H1 (cell line): ENCODE results near the gene GCKR. TPM values are rescaled to one million over a fixed set of nuclear protein-coding genes. Genes with fewer than 3 reads are reported as not detected.

Experiments
- CTCF ChIA-PET: fragments of 300-600 bp; sonication (Branson Sonifier 250); formaldehyde crosslinking; loops from one replicate; lab custom pipeline; 2021; ENCODE audit not compliant: partially characterized antibody; lab: Charles Lee
- POLR2A ChIA-PET: fragments of 300-600 bp; sonication (Branson Sonifier 250); formaldehyde crosslinking; loops from one replicate; lab custom pipeline; 2021; ENCODE audit warnings: inconsistent platforms; ENCODE audit not compliant: partially characterized antibody; lab: Charles Lee
- DNase-seq, 2 experiments: peaks; one replicate each; pipeline versions ENCODE4 v3.0.0 to v3.0.0-alpha.2; 2010 to 2022; ENCODE audit warnings: low spot score in 2 of 2, low read depth in 1 of 2, mixed read lengths in 1 of 2
- FAIRE-seq: peaks from 2 replicates; lab custom pipeline; 2011; peaks lifted over from hg19 to GRCh38; lab: Jason Lieb, UNC
- H2AFZ ChIP-seq: 2 replicates; pipeline ENCODE4 v1.8.1; 2012; ENCODE audit warnings: low read length, inconsistent platforms
- H2AK5ac ChIP-seq: 2 replicates; pipeline ENCODE4 v1.6.1; 2013; ENCODE audit warnings: low read depth, low read length
- H2BK120ac ChIP-seq: replicated peaks from 2 replicates; pipeline ENCODE3; 2013; ENCODE audit warnings: low read depth, low read length, inconsistent platforms
- H2BK12ac ChIP-seq: 2 replicates; pipeline ENCODE4 v1.6.1; 2013; ENCODE audit warnings: low read depth, low read length
- H2BK15ac ChIP-seq: 2 replicates; pipeline ENCODE4 v1.6.1; 2013; ENCODE audit warnings: low read length
- H2BK20ac ChIP-seq: 2 replicates; pipeline ENCODE4 v1.6.1; 2013; ENCODE audit warnings: low read length
- H2BK5ac ChIP-seq: 2 replicates; pipeline ENCODE4 v1.6.1; 2013; ENCODE audit warnings: low read depth, low read length
- H3K14ac ChIP-seq: 2 replicates; pipeline ENCODE4 v1.6.1; 2013; ENCODE audit warnings: inconsistent platforms; ENCODE audit not compliant: insufficient read length
- H3K18ac ChIP-seq: 2 replicates; pipeline ENCODE4 v1.6.1; 2013; ENCODE audit warnings: low read length; ENCODE audit errors: extremely low read depth
- H3K23ac ChIP-seq: 2 replicates; pipeline ENCODE4 v1.6.1; 2013; ENCODE audit warnings: inconsistent platforms; ENCODE audit not compliant: insufficient read length
- H3K23me2 ChIP-seq: 2 replicates; pipeline ENCODE4 v1.6.1; 2013; ENCODE audit warnings: low read depth, low read length
- H3K27ac ChIP-seq: 2 replicates; pipeline ENCODE4 v1.6.1; 2011; ENCODE audit warnings: low read depth, low read length, inconsistent platforms
- H3K27me3 ChIP-seq, 4 experiments: replicated peaks in 1 of 4; 1 replicate in 1 of 4; 2 replicates in 3 of 4; pipeline versions ENCODE4 v1.6.1 to v1.8.1; 2011 to 2013; ENCODE audit warnings: low read length in 3 of 4, mild to moderate bottlenecking in 3 of 4, inconsistent platforms in 2 of 4, mixed read lengths in 2 of 4, moderate library complexity in 1 of 4; ENCODE audit not compliant: control insufficient read depth in 3 of 4, insufficient read depth in 3 of 4; ENCODE audit errors: extremely low read depth in 1 of 4
- H3K36me3 ChIP-seq, 4 experiments: 2 replicates each; pipeline versions ENCODE4 v1.6.1 to v1.8.1; 2011 to 2013; ENCODE audit warnings: mild to moderate bottlenecking in 4 of 4, low read length in 3 of 4, moderate library complexity in 2 of 4, control low read depth in 1 of 4, inconsistent platforms in 1 of 4; ENCODE audit not compliant: insufficient read depth in 4 of 4, control insufficient read depth in 2 of 4
- H3K4ac ChIP-seq: replicated peaks from 2 replicates; pipeline ENCODE3; 2013; ENCODE audit warnings: low read length, low read depth, mixed read lengths, inconsistent platforms; ENCODE audit not compliant: insufficient read length
- H3K4me1 ChIP-seq, 4 experiments: replicated peaks in 1 of 4; 1 replicate in 1 of 4; 2 replicates in 3 of 4; pipeline versions ENCODE4 v1.6.1 to v1.8.1; 2011 to 2013; ENCODE audit warnings: low read length in 3 of 4, inconsistent platforms in 2 of 4, mixed read lengths in 1 of 4; ENCODE audit not compliant: insufficient read depth in 4 of 4, control insufficient read depth in 3 of 4
- H3K4me2 ChIP-seq, 2 experiments: 2 replicates each; pipeline versions ENCODE4 v1.6.1 to v1.8.1; 2011 to 2013; ENCODE audit warnings: low read depth in 2 of 2, low read length in 2 of 2, control low read depth in 1 of 2, inconsistent platforms in 1 of 2, mild to moderate bottlenecking in 1 of 2; ENCODE audit not compliant: insufficient read depth in 1 of 2
- H3K4me3 ChIP-seq, 4 experiments: fragments of 200-600, 300-600 bp in 1 of 4; sonication (generic), shearing (Covaris generic), sonication (Bioruptor Twin) in 1 of 4; 2 replicates each; pipeline versions ENCODE4 v1.5.1 to v1.8.1; 2011 to 2016; ENCODE audit warnings: low read length in 4 of 4, low read depth in 3 of 4, control low read depth in 2 of 4, inconsistent platforms in 2 of 4, mild to moderate bottlenecking in 2 of 4, mixed read lengths in 1 of 4, moderate library complexity in 1 of 4; ENCODE audit not compliant: insufficient read depth in 2 of 4; ENCODE audit errors: extremely low read depth in 1 of 4
- H3K56ac ChIP-seq: replicated peaks from 2 replicates; pipeline ENCODE3; 2013; ENCODE audit warnings: low read depth, mild to moderate bottlenecking, mixed read lengths, low read length, inconsistent platforms; ENCODE audit not compliant: insufficient read length
- H3K79me1 ChIP-seq: 2 replicates; pipeline ENCODE4 v1.6.1; 2013; ENCODE audit warnings: low read depth, low read length, control low read depth
- H3K79me2 ChIP-seq, 2 experiments: 2 replicates each; pipeline versions ENCODE4 v1.6.1 to v1.8.1; 2012 to 2013; ENCODE audit warnings: low read length in 2 of 2, mild to moderate bottlenecking in 2 of 2, inconsistent platforms in 1 of 2; ENCODE audit not compliant: insufficient read depth in 2 of 2, control insufficient read depth in 1 of 2
- H3K9ac ChIP-seq, 4 experiments: replicated peaks in 1 of 4; 1 replicate in 1 of 4; 2 replicates in 3 of 4; pipeline versions ENCODE4 v1.6.1 to v1.8.1; 2011 to 2013; ENCODE audit warnings: low read depth in 3 of 4, low read length in 3 of 4, control low read depth in 2 of 4, mild to moderate bottlenecking in 2 of 4, moderate library complexity in 2 of 4, inconsistent platforms in 1 of 4; ENCODE audit errors: extremely low read depth in 1 of 4
- H3K9me3 ChIP-seq, 2 experiments: 2 replicates each; pipeline versions ENCODE4 v1.6.1 to v1.8.1; 2012 to 2013; ENCODE audit warnings: mild to moderate bottlenecking in 2 of 2, moderate library complexity in 2 of 2, control low read depth in 1 of 2, inconsistent platforms in 1 of 2, low read depth in 1 of 2, low read length in 1 of 2, mixed read lengths in 1 of 2; ENCODE audit not compliant: insufficient read depth in 2 of 2
- H4K20me1 ChIP-seq, 2 experiments: replicated peaks in 1 of 2; 2 replicates each; pipeline versions ENCODE3 to v1.8.1; 2011 to 2013; ENCODE audit warnings: inconsistent platforms in 2 of 2, low read length in 2 of 2, mild to moderate bottlenecking in 1 of 2; ENCODE audit not compliant: insufficient read depth in 2 of 2, control insufficient read depth in 1 of 2
- H4K5ac ChIP-seq: 2 replicates; pipeline ENCODE4 v1.6.1; 2013; ENCODE audit warnings: low read length, low read depth, mixed read lengths, inconsistent platforms; ENCODE audit not compliant: insufficient read length
- H4K8ac ChIP-seq: 2 replicates; pipeline ENCODE4 v1.8.0; 2013; ENCODE audit warnings: mild to moderate bottlenecking, moderate library complexity, low read length, inconsistent platforms; ENCODE audit not compliant: insufficient read depth; ENCODE audit errors: extremely low read depth
- H4K91ac ChIP-seq: replicated peaks from 2 replicates; pipeline ENCODE3; 2013; ENCODE audit warnings: low read length, mixed read lengths, inconsistent platforms; ENCODE audit not compliant: insufficient read length
- CEBPB ChIP-seq: IDR thresholded peaks from 2 replicates; pipeline ENCODE4 v1.6.1; 2012; ENCODE audit warnings: low read depth, low read length
- CTBP2 ChIP-seq: IDR thresholded peaks from 2 replicates; pipeline ENCODE4 v1.7.0; 2011; ENCODE audit warnings: borderline replicate concordance, mild to moderate bottlenecking, moderate library complexity, mixed read lengths, low read length; ENCODE audit not compliant: insufficient read depth, insufficient read length
- EP300 ChIP-seq, 2 experiments: IDR thresholded peaks; 1 replicate in 1 of 2; 2 replicates in 1 of 2; pipeline ENCODE4 v1.6.1; 2011 to 2012; ENCODE audit warnings: low read depth in 2 of 2, low read length in 2 of 2, mild to moderate bottlenecking in 2 of 2, borderline replicate concordance in 1 of 2, inconsistent platforms in 1 of 2, moderate library complexity in 1 of 2
- HDAC6 ChIP-seq: IDR thresholded peaks from one replicate; pipeline ENCODE4 v1.7.1; 2012; ENCODE audit warnings: low read depth, mild to moderate bottlenecking, inconsistent platforms, low read length, moderate library complexity
- JUN ChIP-seq: IDR thresholded peaks from 2 replicates; pipeline ENCODE4 v1.6.1; 2011; ENCODE audit warnings: low read depth, mild to moderate bottlenecking, improper control_type of control experiment, low read length
- MAFK ChIP-seq: IDR thresholded peaks from 2 replicates; pipeline ENCODE4 v1.6.1; 2012; ENCODE audit warnings: low read depth, mild to moderate bottlenecking, improper control_type of control experiment, low read length
- SAP30 ChIP-seq: fragments of 300-600 bp; sonication (generic); IDR thresholded peaks from 2 replicates; pipeline ENCODE4 v1.7.1; 2012; ENCODE audit warnings: low read length, moderate library complexity, mild to moderate bottlenecking, inconsistent platforms; ENCODE audit not compliant: insufficient read depth, insufficient replicate concordance
- SRF ChIP-seq: IDR thresholded peaks from 2 replicates; pipeline ENCODE4 v1.6.1; 2011; ENCODE audit warnings: mild to moderate bottlenecking, low read depth, low read length, moderate library complexity
- SUZ12 ChIP-seq: fragments of 200-600 bp; sonication (generic); IDR thresholded peaks from 2 replicates; pipeline ENCODE4 v1.6.1; 2012; ENCODE audit warnings: mild to moderate bottlenecking, inconsistent platforms, low read length, moderate library complexity, mixed read lengths
- TAF1 ChIP-seq: IDR thresholded peaks from 2 replicates; pipeline ENCODE4 v1.6.1; 2011; ENCODE audit warnings: mild to moderate bottlenecking, low read depth, low read length
- YY1 ChIP-seq: IDR thresholded peaks from 2 replicates; pipeline ENCODE4 v1.6.1; 2011; ENCODE audit warnings: low read depth, mild to moderate bottlenecking, low read length
- WGBS, 2 experiments: shearing (Covaris generic) in 1 of 2; methylation state at CpG; one replicate each; pipeline versions ENCODE4 v1.1.6 to v1.1.7; 2013 to 2015; ENCODE audit warnings: low lambda C conversion rate in 2 of 2, mixed read lengths in 2 of 2, inconsistent platforms in 1 of 2, low coverage in 1 of 2, missing lambda C conversion rate in 1 of 2; ENCODE audit not compliant: insufficient replicate concordance in 2 of 2, insufficient coverage in 1 of 2, insufficient read length in 1 of 2; ENCODE audit errors: extremely low coverage in 1 of 2, missing lambda C conversion rate in 1 of 2; 5-methylcytosine and 5-hydroxymethylcytosine counted together
- polyA plus RNA-seq, 7 experiments: library from polyadenylated mRNA; depleted of rRNA in 3 of 7; stranded (reverse) in 5 of 7; unstranded in 2 of 7; fragments of >200 nt in 5 of 7; fragments of 200-250 nt in 2 of 7; gene quantifications; 1 replicate in 5 of 7; 2 replicates in 1 of 7; 4 replicates in 1 of 7; pipeline versions ENCODE4 v1.2.1 to v1.2.3, GENCODE V29; 2011 to 2013; ENCODE audit warnings: missing spikeins in 2 of 7, mixed read lengths in 2 of 7
- total RNA-seq: library from RNA; stranded (reverse); fragmentation: NEBNext Ultra II Directional; extraction: Animal tissue kit (Norgen Biotek cat#: 25700); gene quantifications from 2 replicates; pipeline ENCODE4 v1.2.1, GENCODE V29; 2021
- TF ChIP-seq, protein P1 (sequence below): IDR thresholded peaks from 2 replicates; pipeline ENCODE4 v1.6.1; 2012; ENCODE audit warnings: low read length, inconsistent platforms

GCKR gene
- total and polyA plus RNA-seq, 2 of the 8 experiments (the other 6 are each of a cell fraction or from before 2014, with no cell fraction given): 0.30 to 1.2 TPM

DNA sequence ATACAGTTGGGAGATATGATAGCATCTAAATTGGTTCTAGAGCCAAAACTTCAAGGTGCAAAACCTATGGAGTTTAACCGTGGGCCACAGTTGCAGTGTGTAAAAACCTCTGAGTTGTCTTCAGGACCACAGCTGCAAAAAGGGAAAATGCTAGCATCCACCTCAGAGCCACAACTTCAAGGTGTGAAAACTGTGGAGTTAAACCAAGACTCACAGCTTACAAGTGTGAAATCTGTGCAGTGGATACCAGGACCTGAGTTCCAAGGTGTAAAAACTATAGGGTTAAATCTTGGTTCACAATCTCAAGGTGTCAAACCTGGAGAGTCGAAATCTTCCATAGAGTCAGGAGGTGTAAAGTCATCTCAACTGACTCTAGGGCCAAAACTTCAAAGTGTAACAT, 75.8 kb downstream of the GCKR start:
- Histone ChIP-seq H2AFZ (no peak overlapping the region), H3K4ac (no peak overlapping the region)
- no peak for FAIRE-seq
- TF ChIP-seq EP300 (IDR thresholded peaks at IDR 0.05; ENCODE audit: borderline replicate concordance in 1 of 2, low read depth in 2 of 2, low read length in 2 of 2) (no peak), MAFK (no peak), TAF1 (no peak), JUN (no peak), SRF (no peak), CEBPB (no peak), SAP30 (no peak), CTBP2 (no peak), SUZ12 (no peak), HDAC6 (no peak), YY1 (no peak)
- TF ChIP-seq, protein P1, sequence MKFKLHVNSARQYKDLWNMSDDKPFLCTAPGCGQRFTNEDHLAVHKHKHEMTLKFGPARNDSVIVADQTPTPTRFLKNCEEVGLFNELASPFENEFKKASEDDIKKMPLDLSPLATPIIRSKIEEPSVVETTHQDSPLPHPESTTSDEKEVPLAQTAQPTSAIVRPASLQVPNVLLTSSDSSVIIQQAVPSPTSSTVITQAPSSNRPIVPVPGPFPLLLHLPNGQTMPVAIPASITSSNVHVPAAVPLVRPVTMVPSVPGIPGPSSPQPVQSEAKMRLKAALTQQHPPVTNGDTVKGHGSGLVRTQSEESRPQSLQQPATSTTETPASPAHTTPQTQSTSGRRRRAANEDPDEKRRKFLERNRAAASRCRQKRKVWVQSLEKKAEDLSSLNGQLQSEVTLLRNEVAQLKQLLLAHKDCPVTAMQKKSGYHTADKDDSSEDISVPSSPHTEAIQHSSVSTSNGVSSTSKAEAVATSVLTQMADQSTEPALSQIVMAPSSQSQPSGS: no peak

More for the DNA sequence above, 75.8 kb downstream of the GCKR start:
- WGBS, 2 experiments: 86% methylated on average over 2 of the region's 2 CpGs; no CpG with 5 or more reads in 1 of the 2 experiments
- Histone ChIP-seq H4K91ac (no peak overlapping the region), H3K4me1 (no peaks in the 10 kb centered on the region), H3K4me2 (no peak overlapping the region), H2AK5ac (no peak overlapping the region), H3K79me1 (no peaks in the 10 kb centered on the region), H3K27ac (no peak overlapping the region), H3K18ac (no peak overlapping the region), H4K5ac (no peak overlapping the region), H3K9me3 (peaks cover 4 to 5% of the 10 kb centered on the region in 2 experiments; a peak in 1 of 4 replicates), H3K4me3 (no peak overlapping the region), H2BK120ac (no peak overlapping the region), H3K23ac (no peak overlapping the region), H3K27me3 (peaks cover 0 to 6% (median 1%) of the 10 kb centered on the region in 4 experiments; a peak in 2 of 7 replicates), H4K8ac (no peak overlapping the region), H3K14ac (no peak overlapping the region), H3K36me3 (no peaks in the 10 kb centered on the region), H4K20me1 (no peaks in the 10 kb centered on the region), H3K79me2 (no peaks in the 10 kb centered on the region), H3K56ac (no peak overlapping the region), H2BK5ac (no peak overlapping the region), H3K9ac (no peak overlapping the region), H3K23me2 (no peaks in the 10 kb centered on the region), H2BK15ac (no peak overlapping the region), H2BK20ac (no peak overlapping the region), H2BK12ac (no peak overlapping the region)
- DNase-seq: no peak
- ChIA-PET CTCF (interaction anchor here (1.5 kb wide), 1 partner anchor 11 kb away, joined by 3 read pairs; no protein-coding TSS in a partner anchor), POLR2A (interaction anchor here (0.6 to 2.7 kb wide), 2 partner anchors 11 to 34 kb away, joined by 3 to 12 read pairs; partner anchors contain the start of gene ZNF512)
